ENCODE measurements around the gene HOXA9.
A peak's percentile ranks its signal among the peaks of the same experiment; 100 is the strongest.

HOXA9 gene

GRCh38 chr7:27153526-27153925, 11.8 kb downstream of the HOXA9 start:
- no peak for DNase-seq (ENCODE audit: low spot score)

GRCh38 chr7:27152816-27153442, 12.4 kb downstream of the HOXA9 start:
- no peak for DNase-seq (ENCODE audit: low spot score)

- DNase-seq (ENCODE audit: low spot score), result no peak
Measured at GRCh38 chr7:27151931-27152815, 13.2 kb downstream of the HOXA9 start, which contains the start of gene HOXA3. TSS of gene HOXA3 (minus strand) at chr7:27152583. CDS start at chr7:27110640, 41,943 bp downstream.

- DNase-seq (ENCODE audit: low spot score), result no peak
Measured at GRCh38 chr7:27151341-27151930, 13.9 kb downstream of the HOXA9 start.

- DNase-seq (ENCODE audit: low spot score), result peak; percentile 54
Measured at GRCh38 chr7:27150568-27151340, 14.6 kb downstream of the HOXA9 start.

- no peak for DNase-seq (ENCODE audit: low spot score)
Measured at GRCh38 chr7:27149842-27150567, 15.3 kb downstream of the HOXA9 start.

GRCh38 chr7:27148756-27149641, 16.3 kb downstream of the HOXA9 start:
- DNase-seq (ENCODE audit: low spot score), result no peak

- no peak for DNase-seq (ENCODE audit: low spot score)
Measured at GRCh38 chr7:27148031-27148755, 17.1 kb downstream of the HOXA9 start.

GRCh38 chr7:27147199-27148030, 17.9 kb downstream of the HOXA9 start, which contains the start of gene HOXA6:
TSS of gene HOXA6 (minus strand) at chr7:27147774. CDS start at chr7:27147749, 25 bp downstream.
- no peak for DNase-seq (ENCODE audit: low spot score)

GRCh38 chr7:27146491-27147198, 18.7 kb downstream of the HOXA9 start:
- DNase-seq (ENCODE audit: low spot score), result no peak

GRCh38 chr7:27145914-27146412, 19.4 kb downstream of the HOXA9 start:
- DNase-seq (ENCODE audit: low spot score), result no peak

- DNase-seq (ENCODE audit: low spot score), result no peak
Measured at GRCh38 chr7:27145165-27145913, 20.0 kb downstream of the HOXA9 start.

GRCh38 chr7:27144781-27145164, 20.6 kb downstream of the HOXA9 start:
- no peak for DNase-seq (ENCODE audit: low spot score)

GRCh38 chr7:27143950-27144780, 21.2 kb downstream of the HOXA9 start:
- no peak for DNase-seq (ENCODE audit: low spot score)

GRCh38 chr7:27143023-27143949, 22.1 kb downstream of the HOXA9 start, which contains the start of gene HOXA5:
TSS of gene HOXA5 (minus strand) at chr7:27143681. CDS start at chr7:27143607, 74 bp downstream.
- no peak for DNase-seq (ENCODE audit: low spot score)

Measured in Ammon's horn (tissue), 1 donor.